Cerebellar cortex (tissue), 1 donor: ENCODE measurements around the gene TOP3A.
"Not testable (repeated sequence)": the region's sequence is repeated elsewhere in the genome, so short reads cannot be mapped to it uniquely, and the experiment has no call there.

Experiments used
- DNase-seq: peaks from one replicate; pipeline ENCODE4 v3.0.0-alpha.2; 2015; ENCODE audit warnings: low spot score

The TOP3A gene

GRCh38 chr17:18314731-18315561 is at the start of gene TOP3A, which contains the start of gene SMCR8:
Gene TOP3A, minus strand, starts transcription at chr17:18314994. Its CDS starts 216 bp downstream, at chr17:18314778.
Gene SMCR8, plus strand, starts transcription at chr17:18315293. Its CDS starts 497 bp downstream, at chr17:18315790.
- peak; percentile 99 for DNase-seq

- DNase-seq, result no peak
Measured at GRCh38 chr17:18364166-18364565, 49.4 kb upstream of the TOP3A start.

- DNase-seq, result peak; percentile 96
Measured at GRCh38 chr17:18363101-18364049, 48.6 kb upstream of the TOP3A start, which contains the start of gene SHMT1. Gene SHMT1, minus strand, starts transcription at chr17:18363550. Its CDS starts 7,569 bp downstream, at chr17:18355981.

GRCh38 chr17:18362698-18363100 is 47.9 kb upstream of the TOP3A start:
- peak; percentile 49 for DNase-seq

- DNase-seq, result peak; percentile 12
Measured at GRCh38 chr17:18361837-18362697, 47.3 kb upstream of the TOP3A start.

GRCh38 chr17:18360518-18360917 is 45.7 kb upstream of the TOP3A start:
- no peak for DNase-seq

- DNase-seq, result peak; percentile 14
Measured at GRCh38 chr17:18356624-18357023, 41.8 kb upstream of the TOP3A start.

GRCh38 chr17:18353541-18353940 is 38.7 kb upstream of the TOP3A start:
- DNase-seq, result no peak

GRCh38 chr17:18344021-18344420 is 29.2 kb upstream of the TOP3A start:
- no peak for DNase-seq

- DNase-seq, result no peak
Measured at GRCh38 chr17:18339933-18340332, 25.1 kb upstream of the TOP3A start.

- DNase-seq, result not testable (repeated sequence)
Measured at GRCh38 chr17:18338158-18338557, 23.4 kb upstream of the TOP3A start.

GRCh38 chr17:18332909-18333489 is 18.2 kb upstream of the TOP3A start:
- DNase-seq, result no peak

- no peak for DNase-seq
Measured at GRCh38 chr17:18331879-18332278, 17.1 kb upstream of the TOP3A start.

- DNase-seq, result no peak
Measured at GRCh38 chr17:18328643-18329204, 13.9 kb upstream of the TOP3A start.

GRCh38 chr17:18327556-18327955 is 12.8 kb upstream of the TOP3A start:
- DNase-seq, result no peak

GRCh38 chr17:18327093-18327492 is 12.3 kb upstream of the TOP3A start:
- DNase-seq, result no peak

GRCh38 chr17:18326572-18326971 is 11.8 kb upstream of the TOP3A start:
- DNase-seq, result no peak

- DNase-seq, result no peak
Measured at GRCh38 chr17:18326039-18326438, 11.2 kb upstream of the TOP3A start.

- DNase-seq, result peak; percentile 88
Measured at GRCh38 chr17:18324140-18325050, 9.6 kb upstream of the TOP3A start.
